Heart right ventricle (tissue), 16 donors: ENCODE measurements around the gene ATP2A3. TPM values are rescaled to one million over a fixed set of nuclear protein-coding genes. Genes with fewer than 3 reads are reported as not detected.

Experiments
- ATAC-seq, 8 donors: fragments of 200-7000 bp; cut with Tn5 transposase; one replicate each; pipeline ENCODE4 v1.9.1; 2020; ENCODE audit warnings: mild to moderate bottlenecking in 8 of 8, moderate library complexity in 8 of 8, moderate number of reproducible peaks in 1 of 8
- DNase-seq, 2 donors: peaks; one replicate each; pipeline ENCODE4 v3.0.0-alpha.2; 2020
- H3K27ac ChIP-seq, 10 donors: fragments of 200-600 bp; sonication (generic) in 2 of 10; one replicate each; pipeline versions ENCODE4 v1.5.0 to v1.8.0; 2020 to 2022; ENCODE audit warnings: mild to moderate bottlenecking in 3 of 10
- H3K27me3 ChIP-seq, 7 donors: fragments of 200-600 bp; one replicate each; pipeline ENCODE4 v1.8.0; 2021 to 2022; ENCODE audit warnings: mild to moderate bottlenecking in 2 of 7
- H3K36me3 ChIP-seq, 9 donors: fragments of 200-600 bp; sonication (generic) in 1 of 9; one replicate each; pipeline versions ENCODE4 v1.5.0 to v1.8.0; 2020 to 2022; ENCODE audit warnings: mild to moderate bottlenecking in 2 of 9
- H3K4me1 ChIP-seq, 9 donors: fragments of 200-600 bp; sonication (generic) in 1 of 9; one replicate each; pipeline versions ENCODE4 v1.5.0 to v1.8.0; 2020 to 2022; ENCODE audit warnings: mild to moderate bottlenecking in 4 of 9
- H3K4me3 ChIP-seq, 10 donors: fragments of 200-600 bp; sonication (generic) in 2 of 10; one replicate each; pipeline versions ENCODE4 v1.5.0 to v1.8.0; 2020 to 2022; ENCODE audit warnings: mild to moderate bottlenecking in 7 of 10, moderate library complexity in 2 of 10
- H3K9me3 ChIP-seq, 11 donors: fragments of 200-600 bp in 10 of 11; sonication (generic) in 2 of 11; one replicate each; pipeline versions ENCODE4 v1.5.0 to v1.8.0; 2013 to 2022; ENCODE audit warnings: mild to moderate bottlenecking in 2 of 11, control low read depth in 1 of 11, moderate library complexity in 1 of 11
- WGBS, 2 donors: extraction: QIAGEN DNeasy Blood & Tissue Kit; methylation state at CpG; one replicate each; pipeline ENCODE4 v1.1.7; 2013; ENCODE audit warnings: inconsistent platforms in 1 of 2; 5-methylcytosine and 5-hydroxymethylcytosine counted together
- intact Hi-C, 10 donors: fragments of 100-400 bp; cut with DNase I; formaldehyde crosslinking; loops; one replicate each; pipeline versions ENCODE4 v1.11.1 to v1.14.2; 2022
- polyA plus RNA-seq, 2 donors: library from polyadenylated mRNA; stranded (reverse); fragments of 200-250 nt; gene quantifications; one replicate each; pipeline ENCODE4 v1.2.3, GENCODE V29; 2013
- total RNA-seq, 10 donors: library from RNA; stranded (reverse); fragmentation: NEBNext Ultra II Directional in 3 of 10; extraction: Animal tissue kit (Norgen Biotek cat#: 25700) in 3 of 10; gene quantifications; one replicate each; pipeline versions ENCODE4 v1.2.1 to v1.2.4, GENCODE V29; 2021 to 2023
- TF ChIP-seq, protein P1 (sequence below), 9 donors: fragments of 200-600 bp; sonication (generic) in 2 of 9; IDR thresholded peaks; one replicate each; pipeline versions ENCODE4 v1.5.0 to v1.8.0; 2021 to 2022; ENCODE audit warnings: antibody characterized with exemption in 9 of 9, mild to moderate bottlenecking in 5 of 9, moderate library complexity in 1 of 9
- donor health status: Arrhythmogenic right ventricular cardiomyopathy.
- donor health status: ischemic (EF 13 %, LVEDD 7.1; RV severe dilation, severe dysfunction).
- donor health status: healthy with polysubstance abuse.
- donor health status: DM: no; HTN: yes; CAD: no.
- donor health status: DM: no; HTN: no; CAD: no.
- donor health status: ischemic (EF 25% LVEDD 6.9; RV normal size, moderate dysfunction).
- donor health status: ischemic (EF 25% LVEDD 5.7; RV mildly dilated, moderate dysfunction).
- donor health status: healthy.
- donor health status: DM: yes; HTN: yes; CAD: no.
- donor health status: Ischemic cardiomyopathy.
- donor health status: ischemic (EF 35%, LVEDD 5.7; RV mildly dilated, moderate dysfunction).
- donor health status: nonischemic (EF 11% LVEDD 7.7; RV severe dilation, severe dysfunction).
- donor health status: DM: yes; HTN: yes; CAD: no.
- donor health status: PGD.
- donor health status: ischemic (EF 29% LVEDD 5.4; RV normal size, mild dysfunction).
- donor health status: nonischemic (EF 23%, LVEDD 6.1; RV moderate dilation, normal function).

ATP2A3 gene
- total and polyA plus RNA-seq, 12 donors = 4.3 to 11.0 (median 7.3) TPM

GRCh38 chr17:3980381-3981014 is 16.3 kb upstream of the ATP2A3 start:
- Histone ChIP-seq H3K4me1 (peaks cover 8 to 58% (median 35%) of the 10 kb centered on the region in 9 donors), H3K9me3 (peaks cover 0 to 15% (median 0%) of the 10 kb centered on the region in 11 donors), H3K27ac (no peak overlapping the region), H3K27me3 (no peaks in the 10 kb centered on the region), H3K4me3 (no peak overlapping the region), H3K36me3 (no peaks in the 10 kb centered on the region)
- 74 to 84% methylated on average over 19 of the region's 19 CpGs for WGBS, 2 donors
- intact Hi-C loops = no loop called here
- ATAC-seq (no peak), DNase-seq (no peak)
- TF ChIP-seq, protein P1, sequence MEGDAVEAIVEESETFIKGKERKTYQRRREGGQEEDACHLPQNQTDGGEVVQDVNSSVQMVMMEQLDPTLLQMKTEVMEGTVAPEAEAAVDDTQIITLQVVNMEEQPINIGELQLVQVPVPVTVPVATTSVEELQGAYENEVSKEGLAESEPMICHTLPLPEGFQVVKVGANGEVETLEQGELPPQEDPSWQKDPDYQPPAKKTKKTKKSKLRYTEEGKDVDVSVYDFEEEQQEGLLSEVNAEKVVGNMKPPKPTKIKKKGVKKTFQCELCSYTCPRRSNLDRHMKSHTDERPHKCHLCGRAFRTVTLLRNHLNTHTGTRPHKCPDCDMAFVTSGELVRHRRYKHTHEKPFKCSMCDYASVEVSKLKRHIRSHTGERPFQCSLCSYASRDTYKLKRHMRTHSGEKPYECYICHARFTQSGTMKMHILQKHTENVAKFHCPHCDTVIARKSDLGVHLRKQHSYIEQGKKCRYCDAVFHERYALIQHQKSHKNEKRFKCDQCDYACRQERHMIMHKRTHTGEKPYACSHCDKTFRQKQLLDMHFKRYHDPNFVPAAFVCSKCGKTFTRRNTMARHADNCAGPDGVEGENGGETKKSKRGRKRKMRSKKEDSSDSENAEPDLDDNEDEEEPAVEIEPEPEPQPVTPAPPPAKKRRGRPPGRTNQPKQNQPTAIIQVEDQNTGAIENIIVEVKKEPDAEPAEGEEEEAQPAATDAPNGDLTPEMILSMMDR (IDR thresholded peaks at IDR 0.05) = no peak

DNA sequence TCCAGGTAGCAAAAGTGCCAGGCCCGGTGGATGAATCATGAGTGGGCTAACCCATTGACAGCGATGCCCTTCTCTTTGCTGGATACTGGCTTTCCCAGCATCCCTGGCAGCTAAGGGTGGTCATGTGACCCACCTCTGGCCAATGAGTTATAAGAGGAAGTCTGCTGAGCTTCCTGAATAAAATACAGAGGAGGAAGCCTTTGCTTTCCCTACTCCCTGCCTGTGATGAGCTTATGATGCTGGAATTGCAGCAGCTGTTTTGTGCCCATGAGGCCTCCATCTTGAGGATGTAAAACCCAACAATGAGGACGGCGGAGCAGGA is 15.0 kb upstream of the ATP2A3 start:
- Histone ChIP-seq H3K4me3 (no peak overlapping the region), H3K27ac (peak overlapping the region in 3 of 10 donors; percentile 16 to 37 (median 21)), H3K4me1 (peaks cover 8 to 52% (median 30%) of the 10 kb centered on the region in 9 donors), H3K27me3 (no peaks in the 10 kb centered on the region), H3K36me3 (no peaks in the 10 kb centered on the region), H3K9me3 (peaks cover 0 to 28% (median 7%) of the 10 kb centered on the region in 11 donors)
- TF ChIP-seq, protein P1 (IDR thresholded peaks at IDR 0.05) = no peak
- ATAC-seq (no peak), DNase-seq (no peak)
- intact Hi-C loops = no loop called here
- 97% methylated on average over 4 of the region's 4 CpGs for WGBS, 2 donors

- H3K4me3 ChIP-seq = no peak overlapping the region
- peak overlapping the region in 4 of 10 donors; percentile 16 to 74 (median 40) for H3K27ac ChIP-seq
- H3K27me3 ChIP-seq = no peaks in the 10 kb centered on the region
- H3K4me1 ChIP-seq = peaks cover 5 to 50% (median 24%) of the 10 kb centered on the region in 9 donors
- peak in 7 of 8 donors; percentile 5 to 60 (median 35) for ATAC-seq
- TF ChIP-seq, protein P1 (IDR thresholded peaks at IDR 0.05) = no peak
- H3K9me3 ChIP-seq = peaks cover 0 to 30% (median 7%) of the 10 kb centered on the region in 11 donors
- H3K36me3 ChIP-seq = no peaks in the 10 kb centered on the region
- 70 to 83% methylated on average over 6 of the region's 6 CpGs for WGBS, 2 donors
- intact Hi-C loops = no loop called here
- peak in 1 of 2 donors; percentile 67 for DNase-seq
Measured at GRCh38 chr17:3978421-3979289, 14.4 kb upstream of the ATP2A3 start.

DNA sequence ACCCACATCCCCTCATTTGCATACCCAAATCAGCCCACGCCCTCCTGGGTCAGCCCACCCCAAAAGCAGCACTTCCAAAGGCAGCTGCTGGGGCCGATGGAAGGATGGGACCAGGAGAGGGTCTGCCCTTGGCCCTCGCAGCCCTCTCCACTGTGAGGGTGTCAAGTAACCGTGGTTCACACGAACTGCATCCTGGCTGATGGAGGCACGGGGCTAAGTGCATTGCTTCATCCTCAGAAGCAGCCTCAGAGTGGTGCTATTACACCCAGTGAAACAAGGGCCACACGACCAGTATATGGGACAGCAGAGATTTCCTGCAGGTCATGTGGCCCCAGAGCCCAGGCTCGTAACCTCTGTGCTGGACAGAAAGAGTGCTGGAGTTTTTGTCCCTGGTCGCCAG is 13.2 kb upstream of the ATP2A3 start:
- H3K36me3 ChIP-seq = no peaks in the 10 kb centered on the region
- 58 to 62% methylated on average over 9 of the region's 9 CpGs for WGBS, 2 donors
- H3K4me1 ChIP-seq = peaks cover 5 to 43% (median 23%) of the 10 kb centered on the region in 9 donors
- TF ChIP-seq, protein P1 (IDR thresholded peaks at IDR 0.05) = peak in 1 of 9 donors; percentile 18
- no peak for DNase-seq
- H3K9me3 ChIP-seq = peaks cover 0 to 30% (median 7%) of the 10 kb centered on the region in 11 donors
- intact Hi-C loops = no loop called here
- no peak overlapping the region for H3K4me3 ChIP-seq
- ATAC-seq = peak in 6 of 8 donors; percentile 8 to 35 (median 21)
- H3K27ac ChIP-seq = peak overlapping the region in 7 of 10 donors; percentile 18 to 77 (median 63)
- H3K27me3 ChIP-seq = no peaks in the 10 kb centered on the region
